PFSK-1 (cell line): ENCODE results near the gene CTDSP1.

Source experiments
- POLR2AphosphoS5 ChIP-seq: IDR thresholded peaks from 2 replicates; pipeline ENCODE4 v1.6.1; 2012; ENCODE audit warnings: low read depth, mild to moderate bottlenecking, control low read depth, low read length, moderate library complexity
- REST ChIP-seq, 2 experiments: IDR thresholded peaks; 2 replicates each; pipeline versions ENCODE4 v1.6.1 to v1.8.0; 2011 to 2012; ENCODE audit warnings: low read depth in 2 of 2, low read length in 2 of 2, control low read depth in 1 of 2, inconsistent platforms in 1 of 2, mild to moderate bottlenecking in 1 of 2, moderate library complexity in 1 of 2; ENCODE audit not compliant: insufficient read depth in 1 of 2
- SIN3A ChIP-seq: IDR thresholded peaks from 2 replicates; pipeline ENCODE4 v1.6.1; 2012; ENCODE audit warnings: mild to moderate bottlenecking, low read length, moderate library complexity, borderline replicate concordance; ENCODE audit not compliant: insufficient read depth
- TAF1 ChIP-seq: IDR thresholded peaks from 2 replicates; pipeline ENCODE4 v1.6.1; 2012; ENCODE audit warnings: low read length, control low read depth, borderline replicate concordance; ENCODE audit not compliant: insufficient read depth

GRCh38 chr2:218401890-218402289 is 2.2 kb downstream of the CTDSP1 start:
- TF ChIP-seq POLR2AphosphoS5 (no peak), TAF1 (no peak), REST (IDR thresholded peaks at IDR 0.05; ENCODE audit: insufficient read depth in 1 of 2, low read depth in 2 of 2, low read length in 2 of 2) (no peak), SIN3A (no peak)
